Measurements from ENCODE around the gene SOX5.

The SOX5 gene

GRCh38 chr12:23550753-23551152, 398.7 kb downstream of the SOX5 start:
- CTCF ChIA-PET = no interaction called here
- POLR2A ChIA-PET = no interaction called here
- no peak for TF ChIP-seq FOXM1 (IDR thresholded peaks at IDR 0.05; ENCODE audit: borderline replicate concordance)
- TF ChIP-seq ARNT (IDR thresholded peaks at IDR 0.05) = no peak
- TF ChIP-seq SP1 (IDR thresholded peaks at IDR 0.05) = no peak
- TF ChIP-seq CTBP1 (IDR thresholded peaks at IDR 0.05; ENCODE audit: borderline replicate concordance) = no peak
- no peak for DNase-seq (ENCODE audit: extremely low spot score)

- POLR2A ChIA-PET = no interaction called here
- CTCF ChIA-PET = no interaction called here
- TF ChIP-seq NFRKB (IDR thresholded peaks at IDR 0.05) (no peak), ZNF384 (IDR thresholded peaks at IDR 0.05) (no peak), TARDBP (IDR thresholded peaks at IDR 0.05) (no peak), ARNT (IDR thresholded peaks at IDR 0.05) (no peak), BHLHE40 (IDR thresholded peaks at IDR 0.05; ENCODE audit: borderline replicate concordance) (no peak), SP1 (IDR thresholded peaks at IDR 0.05) (no peak), PKNOX1 (IDR thresholded peaks at IDR 0.05) (no peak), LEF1 (IDR thresholded peaks at IDR 0.05; ENCODE audit: borderline replicate concordance) (no peak), FOXA1 (IDR thresholded peaks at IDR 0.05) (no peak), FOXK2 (IDR thresholded peaks at IDR 0.05) (no peak), FOXM1 (IDR thresholded peaks at IDR 0.05; ENCODE audit: borderline replicate concordance) (no peak), L3MBTL2 (conservative IDR thresholded peaks at IDR 0.05) (no peak), CTBP1 (IDR thresholded peaks at IDR 0.05; ENCODE audit: borderline replicate concordance) (no peak), HDGF (IDR thresholded peaks at IDR 0.05; ENCODE audit: borderline replicate concordance) (no peak), ELF4 (IDR thresholded peaks at IDR 0.05) (no peak), SUZ12 (IDR thresholded peaks at IDR 0.05) (no peak)
- DNase-seq (ENCODE audit: extremely low spot score) = no peak
Measured at GRCh38 chr12:23548742-23549141, 400.7 kb downstream of the SOX5 start.

- ChIA-PET CTCF (no interaction called here), POLR2A (no interaction called here)
- DNase-seq (ENCODE audit: extremely low spot score) = no peak
- TF ChIP-seq SUZ12 (IDR thresholded peaks at IDR 0.05) = no peak
- no peak for TF ChIP-seq SP1 (IDR thresholded peaks at IDR 0.05)
- no peak for TF ChIP-seq PKNOX1 (IDR thresholded peaks at IDR 0.05)
- TF ChIP-seq FOXA1 (IDR thresholded peaks at IDR 0.05) = no peak
- no peak for TF ChIP-seq ELF4 (IDR thresholded peaks at IDR 0.05)
- TF ChIP-seq FOXK2 (IDR thresholded peaks at IDR 0.05) = no peak
- TF ChIP-seq FOXM1 (IDR thresholded peaks at IDR 0.05; ENCODE audit: borderline replicate concordance) = no peak
Measured at GRCh38 chr12:23546756-23547155, 402.7 kb downstream of the SOX5 start.

- POLR2A ChIA-PET = no interaction called here
- DNase-seq (ENCODE audit: extremely low spot score) = no peak
- CTCF ChIA-PET = no interaction called here
- TF ChIP-seq TARDBP (IDR thresholded peaks at IDR 0.05) (no peak), ELF4 (IDR thresholded peaks at IDR 0.05) (no peak), SP1 (IDR thresholded peaks at IDR 0.05) (no peak), L3MBTL2 (conservative IDR thresholded peaks at IDR 0.05) (no peak), BHLHE40 (IDR thresholded peaks at IDR 0.05; ENCODE audit: borderline replicate concordance) (no peak), FOXM1 (IDR thresholded peaks at IDR 0.05; ENCODE audit: borderline replicate concordance) (no peak), PKNOX1 (IDR thresholded peaks at IDR 0.05) (no peak), CTBP1 (IDR thresholded peaks at IDR 0.05; ENCODE audit: borderline replicate concordance) (no peak), ARNT (IDR thresholded peaks at IDR 0.05) (no peak), SUZ12 (IDR thresholded peaks at IDR 0.05) (no peak), FOXA1 (IDR thresholded peaks at IDR 0.05) (no peak), NFRKB (IDR thresholded peaks at IDR 0.05) (no peak), FOXK2 (IDR thresholded peaks at IDR 0.05) (no peak), ZNF384 (IDR thresholded peaks at IDR 0.05) (no peak), HDGF (IDR thresholded peaks at IDR 0.05; ENCODE audit: borderline replicate concordance) (no peak)
Measured at GRCh38 chr12:23543767-23544166, 405.7 kb downstream of the SOX5 start.

- ChIA-PET CTCF (no interaction called here), POLR2A (no interaction called here)
- DNase-seq (ENCODE audit: extremely low spot score) = no peak
- TF ChIP-seq TARDBP (IDR thresholded peaks at IDR 0.05) = no peak
- TF ChIP-seq NFRKB (IDR thresholded peaks at IDR 0.05) = no peak
- TF ChIP-seq PKNOX1 (IDR thresholded peaks at IDR 0.05) = no peak
- no peak for TF ChIP-seq LEF1 (IDR thresholded peaks at IDR 0.05; ENCODE audit: borderline replicate concordance)
- no peak for TF ChIP-seq ELF4 (IDR thresholded peaks at IDR 0.05)
- TF ChIP-seq ARNT (IDR thresholded peaks at IDR 0.05) = no peak
- TF ChIP-seq SP1 (IDR thresholded peaks at IDR 0.05) = no peak
- no peak for TF ChIP-seq FOXM1 (IDR thresholded peaks at IDR 0.05; ENCODE audit: borderline replicate concordance)
- no peak for TF ChIP-seq L3MBTL2 (conservative IDR thresholded peaks at IDR 0.05)
- TF ChIP-seq FOXK2 (IDR thresholded peaks at IDR 0.05) = no peak
- TF ChIP-seq CTBP1 (IDR thresholded peaks at IDR 0.05; ENCODE audit: borderline replicate concordance) = no peak
- no peak for TF ChIP-seq ZNF384 (IDR thresholded peaks at IDR 0.05)
- no peak for TF ChIP-seq FOXA1 (IDR thresholded peaks at IDR 0.05)
- TF ChIP-seq BHLHE40 (IDR thresholded peaks at IDR 0.05; ENCODE audit: borderline replicate concordance) = no peak
Measured at GRCh38 chr12:23542187-23542586, 407.3 kb downstream of the SOX5 start.

- no peak for DNase-seq (ENCODE audit: extremely low spot score)
- ChIA-PET POLR2A (no interaction called here), CTCF (no interaction called here)
- no peak for TF ChIP-seq TARDBP (IDR thresholded peaks at IDR 0.05)
- no peak for TF ChIP-seq SUZ12 (IDR thresholded peaks at IDR 0.05)
- no peak for TF ChIP-seq PKNOX1 (IDR thresholded peaks at IDR 0.05)
- TF ChIP-seq ARNT (IDR thresholded peaks at IDR 0.05) = no peak
- no peak for TF ChIP-seq HDGF (IDR thresholded peaks at IDR 0.05; ENCODE audit: borderline replicate concordance)
- TF ChIP-seq FOXM1 (IDR thresholded peaks at IDR 0.05; ENCODE audit: borderline replicate concordance) = no peak
- TF ChIP-seq CTBP1 (IDR thresholded peaks at IDR 0.05; ENCODE audit: borderline replicate concordance) = no peak
- no peak for TF ChIP-seq BHLHE40 (IDR thresholded peaks at IDR 0.05; ENCODE audit: borderline replicate concordance)
- TF ChIP-seq L3MBTL2 (conservative IDR thresholded peaks at IDR 0.05) = no peak
- no peak for TF ChIP-seq FOXA1 (IDR thresholded peaks at IDR 0.05)
- no peak for TF ChIP-seq ELF4 (IDR thresholded peaks at IDR 0.05)
- no peak for TF ChIP-seq LEF1 (IDR thresholded peaks at IDR 0.05; ENCODE audit: borderline replicate concordance)
- no peak for TF ChIP-seq SP1 (IDR thresholded peaks at IDR 0.05)
- no peak for TF ChIP-seq FOXK2 (IDR thresholded peaks at IDR 0.05)
- TF ChIP-seq ZNF384 (IDR thresholded peaks at IDR 0.05) = no peak
Measured at GRCh38 chr12:23540572-23540971, 408.9 kb downstream of the SOX5 start.
